IPS-20b (cell line): ENCODE data around the gene SAP30.

ENCODE experiments used
- H3K27ac ChIP-seq: one replicate; pipeline ENCODE4 v1.5.1; 2013; ENCODE audit warnings: low read length
- H3K27me3 ChIP-seq: 2 replicates; pipeline ENCODE4 v1.6.1; 2013; ENCODE audit warnings: mild to moderate bottlenecking, low read length, inconsistent platforms; ENCODE audit not compliant: insufficient read depth
- H3K36me3 ChIP-seq: 2 replicates; pipeline ENCODE4 v1.6.1; 2013; ENCODE audit warnings: low read depth, mild to moderate bottlenecking, inconsistent platforms, low read length, moderate library complexity; ENCODE audit not compliant: insufficient read depth
- H3K4me1 ChIP-seq: 2 replicates; pipeline ENCODE4 v1.6.1; 2013; ENCODE audit warnings: mild to moderate bottlenecking, control low read depth, inconsistent platforms, low read length, moderate library complexity; ENCODE audit not compliant: insufficient read depth
- H3K4me3 ChIP-seq: 2 replicates; pipeline ENCODE4 v1.5.1; 2013; ENCODE audit warnings: mild to moderate bottlenecking, low read length, inconsistent platforms
- H3K9ac ChIP-seq: 2 replicates; pipeline ENCODE4 v1.6.1; 2013; ENCODE audit warnings: low read depth, mild to moderate bottlenecking, inconsistent platforms, low read length, moderate library complexity
- H3K9me3 ChIP-seq: 2 replicates; pipeline ENCODE4 v1.6.1; 2013; ENCODE audit warnings: mild to moderate bottlenecking, low read depth, low read length, inconsistent platforms; ENCODE audit not compliant: insufficient read depth

The SAP30 gene

GRCh38 chr4:173337463-173337862 is 33.3 kb upstream of the SAP30 start:
- no peak overlapping the region for H3K9ac ChIP-seq
- peaks cover 11% of the 10 kb centered on the region; the same call in 1 of the 2 replicates for H3K4me1 ChIP-seq
- peaks cover 10% of the 10 kb centered on the region for H3K36me3 ChIP-seq
- H3K4me3 ChIP-seq, result no peak overlapping the region
- H3K27ac ChIP-seq, result no peak overlapping the region
- no peaks in the 10 kb centered on the region for H3K9me3 ChIP-seq
- 0 out of 2 replicates have a peak, but pooled peaks cover 5% of the 10 kb centered on the region for H3K27me3 ChIP-seq

GRCh38 chr4:173343832-173344397 is 26.8 kb upstream of the SAP30 start:
- peak overlapping the region; percentile 20; the same call in 1 of the 2 replicates for H3K9ac ChIP-seq

GRCh38 chr4:173345648-173346047 is 25.1 kb upstream of the SAP30 start:
- H3K4me1 ChIP-seq, result peaks cover 13% of the 10 kb centered on the region
- no peaks in the 10 kb centered on the region for H3K36me3 ChIP-seq
- no peak overlapping the region for H3K27ac ChIP-seq
- no peaks in the 10 kb centered on the region for H3K9me3 ChIP-seq
- H3K27me3 ChIP-seq, result no peaks in the 10 kb centered on the region
- H3K4me3 ChIP-seq, result no peak overlapping the region
- no peak overlapping the region for H3K9ac ChIP-seq

More at GRCh38 chr4:173343832-173344397, 26.8 kb upstream of the SAP30 start:
- Histone ChIP-seq H3K36me3 (no peaks in the 10 kb centered on the region), H3K27ac (no peak overlapping the region), H3K4me3 (peak overlapping the region; percentile 36), H3K4me1 (peaks cover 13% of the 10 kb centered on the region), H3K9me3 (no peaks in the 10 kb centered on the region), H3K27me3 (no peaks in the 10 kb centered on the region)

GRCh38 chr4:173346074-173346473 is 24.7 kb upstream of the SAP30 start:
- no peak overlapping the region for H3K27ac ChIP-seq
- no peaks in the 10 kb centered on the region for H3K36me3 ChIP-seq
- no peak overlapping the region for H3K9ac ChIP-seq
- no peaks in the 10 kb centered on the region for H3K27me3 ChIP-seq
- H3K9me3 ChIP-seq, result no peaks in the 10 kb centered on the region
- peaks cover 13% of the 10 kb centered on the region for H3K4me1 ChIP-seq
- H3K4me3 ChIP-seq, result no peak overlapping the region

GRCh38 chr4:173347467-173347866 is 23.3 kb upstream of the SAP30 start:
- no peak overlapping the region for H3K4me3 ChIP-seq
- no peak overlapping the region for H3K27ac ChIP-seq
- H3K9me3 ChIP-seq, result no peaks in the 10 kb centered on the region
- no peaks in the 10 kb centered on the region for H3K36me3 ChIP-seq
- no peaks in the 10 kb centered on the region for H3K27me3 ChIP-seq
- H3K4me1 ChIP-seq, result peaks cover 13% of the 10 kb centered on the region
- no peak overlapping the region for H3K9ac ChIP-seq

GRCh38 chr4:173357939-173358338 is 12.8 kb upstream of the SAP30 start:
- H3K36me3 ChIP-seq, result no peaks in the 10 kb centered on the region
- H3K27me3 ChIP-seq, result no peaks in the 10 kb centered on the region
- H3K9ac ChIP-seq, result no peak overlapping the region
- H3K4me3 ChIP-seq, result no peak overlapping the region
- no peaks in the 10 kb centered on the region for H3K9me3 ChIP-seq
- H3K4me1 ChIP-seq, result no peaks in the 10 kb centered on the region
- H3K27ac ChIP-seq, result no peak overlapping the region

GRCh38 chr4:173360587-173361221 is 10.1 kb upstream of the SAP30 start:
- Histone ChIP-seq H3K4me1 (no peaks in the 10 kb centered on the region), H3K9ac (no peak overlapping the region), H3K9me3 (no peaks in the 10 kb centered on the region), H3K4me3 (no peak overlapping the region), H3K27me3 (no peaks in the 10 kb centered on the region), H3K36me3 (no peaks in the 10 kb centered on the region), H3K27ac (no peak overlapping the region)

- Histone ChIP-seq H3K27me3 (no peaks in the 10 kb centered on the region), H3K4me3 (no peak overlapping the region), H3K36me3 (no peaks in the 10 kb centered on the region), H3K9ac (no peak overlapping the region), H3K9me3 (no peaks in the 10 kb centered on the region), H3K27ac (no peak overlapping the region), H3K4me1 (no peaks in the 10 kb centered on the region)
Measured at GRCh38 chr4:173362666-173363065, 8.1 kb upstream of the SAP30 start.

GRCh38 chr4:173365359-173365996 is 5.3 kb upstream of the SAP30 start:
- H3K27ac ChIP-seq, result no peak overlapping the region
- no peaks in the 10 kb centered on the region for H3K9me3 ChIP-seq
- H3K36me3 ChIP-seq, result no peaks in the 10 kb centered on the region
- H3K4me3 ChIP-seq, result no peak overlapping the region
- H3K27me3 ChIP-seq, result no peaks in the 10 kb centered on the region
- no peaks in the 10 kb centered on the region for H3K4me1 ChIP-seq
- no peak overlapping the region for H3K9ac ChIP-seq

GRCh38 chr4:173367285-173367684 is 3.5 kb upstream of the SAP30 start:
- H3K27me3 ChIP-seq, result peaks cover 2% of the 10 kb centered on the region; the same call in 1 of the 2 replicates
- H3K27ac ChIP-seq, result no peak overlapping the region
- H3K36me3 ChIP-seq, result no peaks in the 10 kb centered on the region
- H3K9ac ChIP-seq, result no peak overlapping the region
- no peaks in the 10 kb centered on the region for H3K4me1 ChIP-seq
- H3K9me3 ChIP-seq, result no peaks in the 10 kb centered on the region
- H3K4me3 ChIP-seq, result no peak overlapping the region

GRCh38 chr4:173367946-173368345 is 2.8 kb upstream of the SAP30 start:
- H3K27ac ChIP-seq, result no peak overlapping the region

GRCh38 chr4:173370130-173370476 is 651 bp upstream of the SAP30 start:
- peaks cover 3% of the 10 kb centered on the region; the same call in 1 of the 2 replicates for H3K4me1 ChIP-seq
- peaks cover 6% of the 10 kb centered on the region; the same call in 1 of the 2 replicates for H3K36me3 ChIP-seq
- peak overlapping the region; percentile 91 for H3K4me3 ChIP-seq
- no peak overlapping the region for H3K27ac ChIP-seq
- H3K27me3 ChIP-seq, result peaks cover 11% of the 10 kb centered on the region; the same call in 1 of the 2 replicates
- peak overlapping the region; percentile 76; the same call in 1 of the 2 replicates for H3K9ac ChIP-seq
- H3K9me3 ChIP-seq, result no peaks in the 10 kb centered on the region

More at GRCh38 chr4:173367946-173368345, 2.8 kb upstream of the SAP30 start:
- Histone ChIP-seq H3K27me3 (peaks cover 9% of the 10 kb centered on the region; the same call in 1 of the 2 replicates), H3K9ac (no peak overlapping the region), H3K4me3 (no peak overlapping the region), H3K4me1 (peaks cover 3% of the 10 kb centered on the region; the same call in 1 of the 2 replicates), H3K9me3 (no peaks in the 10 kb centered on the region), H3K36me3 (no peaks in the 10 kb centered on the region)
